Epidermal melanocyte (primary cell): ENCODE measurements around the gene STK4.
"Not testable (repeated sequence)": the region's sequence is repeated elsewhere in the genome, so short reads cannot be mapped to it uniquely, and the experiment has no call there.

Experiments used
- DNase-seq: peaks from one replicate; pipeline ENCODE4 v3.0.0; 2011; ENCODE audit warnings: low spot score; ENCODE audit not compliant: insufficient read length

The STK4 gene

DNA sequence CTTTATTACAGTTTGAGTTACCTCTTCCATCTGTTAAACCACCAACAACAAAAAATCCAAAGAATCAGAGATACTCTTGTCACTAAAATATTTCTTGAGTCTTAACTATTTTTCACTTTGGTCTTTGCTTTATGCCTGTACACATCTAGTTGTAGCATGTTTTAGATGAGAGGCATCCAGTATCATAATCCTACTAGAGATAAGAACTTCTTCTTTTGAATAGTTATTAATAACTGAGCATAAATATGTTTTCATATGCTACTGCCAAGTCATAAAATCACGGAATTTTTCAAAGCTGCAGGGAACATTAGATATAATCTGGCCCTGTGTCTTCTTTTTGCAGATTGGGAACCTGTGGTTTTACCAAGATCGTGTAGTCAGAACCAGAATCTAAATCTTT is 55.3 kb downstream of the STK4 start:
- DNase-seq: no peak

- DNase-seq: not testable (repeated sequence)
Observed at GRCh38 chr20:45023140-45023539, 56.8 kb downstream of the STK4 start.

- DNase-seq: no peak
Observed at GRCh38 chr20:45028424-45029136, 62.3 kb downstream of the STK4 start.

DNA sequence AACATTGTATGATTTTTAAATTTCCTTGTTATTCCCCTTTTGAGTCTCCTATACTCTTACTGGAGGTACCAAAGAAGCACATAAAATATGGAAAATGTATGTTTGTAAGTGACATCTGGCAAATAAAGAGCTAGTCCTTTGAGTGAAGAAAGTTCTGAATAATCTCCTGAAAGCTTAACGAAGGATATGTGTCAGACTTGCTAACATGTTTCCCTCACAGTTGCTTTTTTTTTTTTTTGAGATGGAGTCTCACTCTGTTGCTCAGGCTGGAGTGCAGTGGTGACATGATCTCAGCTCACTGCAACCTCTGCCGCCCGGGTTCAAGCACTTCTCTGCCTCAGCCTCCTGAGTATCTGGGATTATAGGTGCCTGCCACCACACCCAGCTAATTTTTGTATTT is 63.6 kb downstream of the STK4 start:
- no peak for DNase-seq

DNA sequence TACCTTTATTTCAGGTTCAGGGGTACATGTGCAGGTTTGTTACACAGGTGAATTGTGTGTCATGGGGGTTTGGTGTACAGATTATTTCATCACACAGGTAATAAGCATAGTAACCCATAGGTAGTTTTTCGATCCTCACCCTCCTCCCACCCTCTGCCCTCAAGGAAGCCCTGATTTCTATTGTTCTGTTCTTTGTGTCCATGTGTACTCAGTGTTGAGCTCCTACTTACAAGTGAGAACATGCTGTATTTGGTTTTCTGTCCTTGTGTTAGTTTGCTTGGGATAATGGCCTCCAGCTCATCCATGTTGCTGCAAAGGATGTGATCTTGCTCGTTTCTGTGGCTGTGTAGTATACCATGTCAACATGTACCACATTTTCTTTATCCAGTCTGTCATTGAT is 66.0 kb downstream of the STK4 start:
- no peak for DNase-seq

- DNase-seq: no peak
Observed at GRCh38 chr20:45032781-45033180, 66.5 kb downstream of the STK4 start.

DNA sequence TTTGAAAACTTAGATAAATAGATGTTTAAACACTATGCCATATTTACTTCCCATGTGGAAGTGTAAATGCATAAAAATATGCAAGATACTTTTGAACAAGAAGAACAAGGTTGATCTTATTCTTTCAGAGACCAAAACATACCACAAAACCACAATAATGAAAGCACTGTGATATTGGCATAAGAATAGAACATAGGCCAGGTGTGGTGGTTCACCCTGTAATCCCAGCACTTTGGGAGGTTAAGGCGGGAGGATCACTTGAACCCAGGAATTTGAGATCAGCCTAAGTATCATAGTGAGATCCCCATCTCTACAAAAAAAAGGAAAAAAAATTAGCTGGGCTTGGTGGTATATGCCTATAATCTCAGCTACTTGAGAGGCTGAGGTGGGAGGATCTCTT is 68.1 kb downstream of the STK4 start:
- no peak for DNase-seq

DNA sequence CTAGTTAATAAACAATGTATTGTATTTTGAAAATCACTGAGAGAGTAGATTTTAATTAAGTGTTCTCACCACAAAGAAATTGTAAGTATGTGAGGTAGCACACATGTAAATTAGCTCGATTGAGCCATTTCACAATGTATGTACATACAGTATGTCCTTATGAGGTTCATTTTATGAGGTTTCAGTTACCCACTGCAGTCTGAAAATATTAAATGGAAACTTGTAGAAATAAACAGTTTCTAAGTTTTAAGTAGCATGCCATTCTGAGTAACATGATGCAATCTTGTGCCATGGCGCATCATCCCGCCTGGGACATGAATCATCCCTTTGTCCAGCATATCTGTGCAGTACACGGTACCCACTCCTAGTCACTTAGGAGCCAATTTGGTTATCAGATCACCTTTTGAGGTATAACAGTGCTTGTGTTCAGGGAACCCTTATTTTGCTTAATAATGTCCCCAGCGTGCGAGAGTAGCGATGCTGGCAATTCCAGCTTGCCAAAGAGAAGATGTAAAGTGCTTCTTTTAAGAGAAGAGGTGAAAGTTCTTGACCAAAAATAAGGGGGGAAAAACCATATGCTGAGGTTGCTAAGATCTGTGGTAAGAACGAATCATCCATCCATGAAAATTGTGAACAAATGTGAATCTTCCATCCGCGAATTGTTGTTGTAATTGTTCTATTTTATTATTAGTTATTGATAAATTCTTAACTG is 69.9 kb downstream of the STK4 start:
- DNase-seq: no peak

- no peak for DNase-seq
Observed at GRCh38 chr20:45037050-45037449, 70.7 kb downstream of the STK4 start.

- DNase-seq: no peak
Observed at GRCh38 chr20:45037635-45038034, 71.3 kb downstream of the STK4 start.

DNA sequence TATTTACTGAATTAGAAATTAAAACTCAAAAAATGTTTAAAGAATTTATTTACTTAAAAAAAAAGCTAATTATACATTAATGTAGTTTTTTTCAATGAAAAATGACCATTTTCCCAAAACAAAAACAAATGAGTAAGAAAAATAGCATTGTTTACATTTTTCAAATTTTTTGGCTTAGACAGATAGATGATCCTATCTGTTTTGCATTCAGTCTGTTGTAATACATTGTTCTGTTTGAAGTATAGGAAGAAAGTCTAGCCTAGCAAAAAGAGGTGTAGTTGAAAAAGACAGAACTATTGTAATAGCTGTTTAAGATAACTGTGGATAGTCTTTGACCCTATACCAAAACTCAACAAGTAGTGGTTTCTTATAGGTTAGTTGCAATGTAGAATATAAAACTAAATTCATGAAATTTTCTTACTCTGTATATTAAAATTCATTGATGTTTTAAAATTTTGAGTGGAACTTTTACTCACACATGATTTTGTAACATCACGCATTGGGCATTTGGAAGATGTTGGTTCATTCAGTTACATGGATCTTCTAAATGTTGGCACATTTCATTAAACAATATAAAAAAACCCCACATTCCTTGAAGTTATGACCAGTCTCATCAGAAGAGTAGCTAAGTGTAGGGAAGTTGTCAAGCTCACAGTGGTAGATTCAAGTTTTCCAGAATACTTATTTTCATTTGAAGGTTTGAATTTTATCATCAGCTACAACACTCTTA is 72.6 kb downstream of the STK4 start:
- no peak for DNase-seq

- DNase-seq: no peak
Observed at GRCh38 chr20:45039475-45039820, 73.1 kb downstream of the STK4 start.

DNA sequence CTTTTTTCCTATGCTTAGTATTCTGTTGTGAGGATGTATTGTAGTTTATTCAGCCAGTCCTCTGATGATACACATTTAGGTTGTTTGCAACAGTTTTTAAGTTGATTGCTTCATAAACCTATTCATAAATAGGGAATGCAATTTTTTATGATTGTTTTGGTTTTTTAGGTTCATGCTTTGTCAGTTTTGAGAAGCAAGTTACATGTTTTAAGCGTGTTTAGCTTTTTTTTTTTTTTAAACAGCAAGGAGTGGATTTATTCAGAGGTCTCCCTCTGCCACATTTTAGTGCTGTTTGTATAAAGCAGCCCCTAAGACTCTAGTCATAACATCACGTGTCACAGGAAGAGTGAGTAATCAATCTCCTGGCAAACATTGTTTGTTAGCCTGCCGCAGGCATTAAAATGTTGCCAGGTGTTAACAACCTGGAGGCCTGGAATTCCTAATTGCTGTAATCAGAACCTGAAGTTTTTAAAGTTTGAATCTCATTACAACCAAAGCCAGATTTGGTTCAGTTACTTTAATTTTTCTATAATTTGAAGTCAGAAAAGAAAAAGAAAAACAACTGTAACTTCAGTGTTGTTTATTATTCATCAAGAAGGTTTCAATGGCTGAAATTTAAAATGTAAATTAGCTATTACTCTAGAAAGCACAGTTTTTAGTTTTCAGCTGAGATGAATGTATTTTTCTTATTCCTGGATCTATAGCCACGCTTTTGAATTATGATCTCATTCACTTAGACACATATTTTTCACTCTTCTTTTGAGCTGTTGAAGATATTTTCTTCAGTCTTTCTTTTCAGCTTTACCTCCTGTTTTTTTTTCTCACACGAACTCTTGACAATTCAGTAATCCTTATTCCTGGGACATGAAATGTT is 75.4 kb downstream of the STK4 start:
- DNase-seq: no peak

DNA sequence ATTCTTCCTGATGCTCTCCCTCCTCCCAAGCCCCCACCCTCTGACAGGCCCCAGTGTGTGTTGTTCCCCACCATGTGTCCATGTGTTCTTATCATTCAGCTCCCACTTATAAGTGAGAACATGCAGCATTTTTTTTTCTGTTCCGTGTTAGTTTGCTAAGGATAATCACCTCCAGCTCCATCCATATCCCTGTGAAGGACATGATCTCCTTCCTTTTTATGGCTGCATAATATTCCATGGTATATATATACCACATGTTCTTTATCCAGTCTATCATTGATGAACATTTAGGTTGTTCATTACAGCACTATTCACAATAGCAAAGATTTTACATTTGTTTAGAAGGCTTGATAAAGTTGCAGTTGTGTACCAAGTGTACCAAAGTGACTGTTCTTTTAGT is 76.7 kb downstream of the STK4 start:
- DNase-seq: no peak

GRCh38 chr20:45044084-45044573 is 77.8 kb downstream of the STK4 start:
- peak; percentile 44 for DNase-seq

DNA sequence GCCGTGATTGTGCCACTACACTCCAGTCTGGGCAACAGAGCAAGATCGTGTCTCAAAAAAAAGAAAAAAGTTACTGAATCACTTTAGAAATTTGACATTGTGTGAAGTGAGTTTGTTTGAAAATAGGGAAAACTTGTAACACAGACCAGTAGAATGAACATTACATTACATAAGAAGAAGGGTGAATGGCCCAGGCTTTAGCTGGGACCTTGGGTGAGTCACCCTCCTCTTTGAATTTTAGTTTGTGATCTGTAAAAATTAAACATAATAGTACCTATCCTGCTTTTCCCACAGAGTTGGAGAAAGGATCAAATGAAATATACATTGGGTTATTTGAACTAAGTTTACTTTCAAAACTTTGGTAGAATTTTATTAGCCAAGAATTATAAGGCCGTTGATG is 78.3 kb downstream of the STK4 start:
- no peak for DNase-seq

- DNase-seq: no peak
Observed at GRCh38 chr20:45047581-45048119, 81.3 kb downstream of the STK4 start.

GRCh38 chr20:45049438-45049837 is 83.1 kb downstream of the STK4 start:
- DNase-seq: no peak

- DNase-seq: no peak
Observed at GRCh38 chr20:45049904-45050471, 83.7 kb downstream of the STK4 start.

- DNase-seq: no peak
Observed at GRCh38 chr20:45051204-45052060, 85.1 kb downstream of the STK4 start.
